ENCODE data around the gene MBOAT1.

MBOAT1 gene

GRCh38 chr6:20129290-20130088 lies 82.8 kb downstream of the MBOAT1 start:
- DNase-seq = no peak

GRCh38 chr6:20128018-20128417 lies 84.3 kb downstream of the MBOAT1 start:
- DNase-seq = no peak

GRCh38 chr6:20126789-20127653 lies 85.2 kb downstream of the MBOAT1 start:
- DNase-seq = peak in 1 of 2 donors; percentile 40

GRCh38 chr6:20126102-20126752 lies 86.0 kb downstream of the MBOAT1 start:
- no peak for DNase-seq

GRCh38 chr6:20124545-20124944 lies 87.7 kb downstream of the MBOAT1 start:
- DNase-seq = no peak

- DNase-seq = no peak
Measured at GRCh38 chr6:20119485-20119884, 92.8 kb downstream of the MBOAT1 start.

GRCh38 chr6:20118892-20119291 lies 93.4 kb downstream of the MBOAT1 start:
- no peak for DNase-seq

- DNase-seq = no peak
Measured at GRCh38 chr6:20117474-20117873, 94.8 kb downstream of the MBOAT1 start.

- DNase-seq = no peak
Measured at GRCh38 chr6:20116792-20117191, 95.5 kb downstream of the MBOAT1 start.

- DNase-seq = no peak
Measured at GRCh38 chr6:20115246-20115980, 96.9 kb downstream of the MBOAT1 start.

GRCh38 chr6:20113649-20114224 lies 98.5 kb downstream of the MBOAT1 start:
- no peak for DNase-seq

GRCh38 chr6:20112841-20113240 lies 99.4 kb downstream of the MBOAT1 start:
- no peak for DNase-seq

- DNase-seq = no peak
Measured at GRCh38 chr6:20112241-20112640, 100.0 kb downstream of the MBOAT1 start.

- no peak for DNase-seq
Measured at GRCh38 chr6:20110478-20110877, 101.8 kb downstream of the MBOAT1 start.

GRCh38 chr6:20109526-20109925 lies 102.7 kb downstream of the MBOAT1 start:
- DNase-seq = no peak

- no peak for DNase-seq
Measured at GRCh38 chr6:20105838-20106237, 106.4 kb downstream of the MBOAT1 start.

GRCh38 chr6:20104696-20105095 lies 107.6 kb downstream of the MBOAT1 start:
- no peak for DNase-seq

- no peak for DNase-seq
Measured at GRCh38 chr6:20102397-20103073, 109.7 kb downstream of the MBOAT1 start.

GRCh38 chr6:20099156-20099555 lies 113.1 kb downstream of the MBOAT1 start:
- DNase-seq = no peak

- DNase-seq = no peak
Measured at GRCh38 chr6:20098267-20098876, 113.9 kb downstream of the MBOAT1 start.

GRCh38 chr6:20096536-20096935 lies 115.7 kb downstream of the MBOAT1 start:
- DNase-seq = peak; percentile 73 to 93
